PC-9 (cell line): ENCODE data around the gene IFT22. TPM values are rescaled to one million over a fixed set of nuclear protein-coding genes. Genes with fewer than 3 reads are reported as not detected.
"Not testable (repeated sequence)": the region's sequence is repeated elsewhere in the genome, so short reads cannot be mapped to it uniquely, and the experiment has no call there.

Experiments
- BruUV-seq: library from RNA; stranded (reverse); fragments of 400-500 nt; replicated peaks from 2 replicates; lab custom pipeline; 2021; lab: Mats Ljungman, UMichigan
- CTCF ChIA-PET: fragments of 300-600 bp; sonication (Branson Sonifier 250); formaldehyde crosslinking; loops from one replicate; lab custom pipeline; 2022; ENCODE audit warnings: antibody characterized with exemption; lab: Charles Lee
- POLR2A ChIA-PET: fragments of 300-600 bp; sonication (Branson Sonifier 250); formaldehyde crosslinking; loops from one replicate; lab custom pipeline; 2022; ENCODE audit warnings: antibody characterized with exemption; ENCODE audit not compliant: unreplicated experiment; lab: Charles Lee
- DNase-seq, 2 experiments: peaks; one replicate each; pipeline versions ENCODE4 v3.0.0 to v3.0.0-alpha.2; 2015 to 2022; ENCODE audit warnings: mixed read lengths in 1 of 2
- H2AFZ ChIP-seq: fragments of 200-600 bp; sonication (generic); 2 replicates; pipeline ENCODE4 v1.8.1; 2017; ENCODE audit warnings: antibody characterized with exemption
- H3F3A ChIP-seq: fragments of 200-600 bp; sonication (generic); 2 replicates; pipeline ENCODE4 v1.8.1; 2017; ENCODE audit warnings: antibody characterized with exemption, mild to moderate bottlenecking, low read depth; ENCODE audit not compliant: insufficient read depth
- H3K27ac ChIP-seq: fragments of 200-600 bp; sonication (generic); 2 replicates; pipeline ENCODE4 v1.6.1; 2016; ENCODE audit warnings: mixed run types
- H3K27me3 ChIP-seq: fragments of 200-600 bp; sonication (generic); 2 replicates; pipeline ENCODE4 v1.6.1; 2016; ENCODE audit warnings: low read depth, mixed run types; ENCODE audit not compliant: insufficient read depth
- H3K36me3 ChIP-seq: fragments of 200-600 bp; sonication (generic); 2 replicates; pipeline ENCODE4 v1.6.1; 2016; ENCODE audit warnings: low read depth, mixed run types
- H3K4me1 ChIP-seq: fragments of 200-600 bp; sonication (generic); replicated peaks from 2 replicates; pipeline ENCODE4 v1.6.1; 2016; ENCODE audit warnings: mixed run types; ENCODE audit not compliant: insufficient read depth
- H3K4me2 ChIP-seq: fragments of 200-600 bp; sonication (generic); 2 replicates; pipeline ENCODE4 v1.6.1; 2017; ENCODE audit warnings: mixed run types
- H3K4me3 ChIP-seq: fragments of 200-600 bp; sonication (generic); 2 replicates; pipeline ENCODE4 v1.6.1; 2016; ENCODE audit warnings: mixed run types
- H3K79me2 ChIP-seq: fragments of 200-600 bp; sonication (generic); 2 replicates; pipeline ENCODE4 v1.6.1; 2017; ENCODE audit warnings: low read depth, mixed run types
- H3K9me2 ChIP-seq: fragments of 200-600 bp; sonication (generic); 2 replicates; pipeline ENCODE4 v1.8.1; 2017; ENCODE audit warnings: mild to moderate bottlenecking; ENCODE audit not compliant: insufficient read depth
- H3K9me3 ChIP-seq: fragments of 200-600 bp; sonication (generic); 2 replicates; pipeline ENCODE4 v1.8.1; 2016; ENCODE audit warnings: low read depth; ENCODE audit not compliant: insufficient read depth
- H4K20me1 ChIP-seq: fragments of 200-600 bp; sonication (generic); 2 replicates; pipeline ENCODE4 v1.8.1; 2017; ENCODE audit not compliant: insufficient read depth
- CTCF ChIP-seq: fragments of 200-600 bp; sonication (generic); conservative IDR thresholded peaks from 2 replicates; pipeline ENCODE4 v1.6.1; 2017; ENCODE audit warnings: mixed run types, antibody characterized with exemption, mild to moderate bottlenecking, moderate library complexity
- EZH2 ChIP-seq: fragments of 200-600 bp; sonication (generic); IDR thresholded peaks from 2 replicates; pipeline ENCODE4 v1.8.0; 2017; ENCODE audit warnings: antibody characterized with exemption, low read depth
- intact Hi-C: fragments of 100-400 bp; cut with micrococcal nuclease; formaldehyde crosslinking; loops from one replicate; pipeline ENCODE4 v1.10.0; 2022; ENCODE audit not compliant: unreplicated experiment
- total RNA-seq: library from RNA; stranded (reverse); gene quantifications from 2 replicates; pipeline ENCODE4 v1.2.3, GENCODE V29; 2021

IFT22 gene
- total RNA-seq, 1 experiment from 2014 or later, result 53.0 TPM

GRCh38 chr7:101294832-101295121, 26.8 kb downstream of the IFT22 start:
- intact Hi-C loops, result no loop called here
- Histone ChIP-seq H3K36me3 (no peaks in the 10 kb centered on the region), H3K4me2 (no peak overlapping the region), H3K27me3 (peaks cover 10% of the 10 kb centered on the region), H4K20me1 (no peaks in the 10 kb centered on the region), H3K9me3 (no peaks in the 10 kb centered on the region), H3K9me2 (no peaks in the 10 kb centered on the region), H3K4me3 (no peak overlapping the region), H3K27ac (no peak overlapping the region), H3F3A (no peaks in the 10 kb centered on the region), H3K4me1 (no peaks in the 10 kb centered on the region), H3K79me2 (no peaks in the 10 kb centered on the region), H2AFZ (no peak overlapping the region)
- ChIA-PET POLR2A (no interaction called here), CTCF (interaction anchor here (1.0 kb wide), 1 partner anchor 213 kb away, joined by 3 read pairs; no protein-coding TSS in a partner anchor)
- no peak for TF ChIP-seq CTCF
- TF ChIP-seq EZH2, result no peak
- no TSS peak for BruUV-seq
- no peak for DNase-seq

- POLR2A ChIA-PET, result no interaction called here
- no peak overlapping the region for H3K4me2 ChIP-seq
- no peaks in the 10 kb centered on the region for H3F3A ChIP-seq
- no peak overlapping the region for H2AFZ ChIP-seq
- no peak overlapping the region for H3K27ac ChIP-seq
- BruUV-seq, result no TSS peak
- H3K79me2 ChIP-seq, result no peaks in the 10 kb centered on the region
- CTCF ChIA-PET, result no interaction called here
- no peak for DNase-seq
- H3K4me1 ChIP-seq, result no peaks in the 10 kb centered on the region
- H3K36me3 ChIP-seq, result no peaks in the 10 kb centered on the region
- H3K9me2 ChIP-seq, result no peaks in the 10 kb centered on the region
- H3K27me3 ChIP-seq, result peaks cover 10% of the 10 kb centered on the region
- intact Hi-C loops, result no loop called here
- H4K20me1 ChIP-seq, result no peaks in the 10 kb centered on the region
- H3K4me3 ChIP-seq, result no peak overlapping the region
- H3K9me3 ChIP-seq, result no peaks in the 10 kb centered on the region
- TF ChIP-seq EZH2, result no peak
- TF ChIP-seq CTCF, result no peak
Observed at GRCh38 chr7:101294039-101294831, 27.4 kb downstream of the IFT22 start.

- CTCF ChIA-PET, H3K4me2 ChIP-seq, H4K20me1 ChIP-seq, DNase-seq, BruUV-seq, H3K27ac ChIP-seq, H3K36me3 ChIP-seq, H3K4me1 ChIP-seq, H3K4me3 ChIP-seq, H3K9me3 ChIP-seq, H2AFZ ChIP-seq, H3K79me2 ChIP-seq, H3K9me2 ChIP-seq, H3F3A ChIP-seq, intact Hi-C loops, POLR2A ChIA-PET: not testable (repeated sequence)
- H3K27me3 ChIP-seq, result peaks cover 14% of the 10 kb centered on the region
Observed at GRCh38 chr7:101293069-101294021, 28.3 kb downstream of the IFT22 start.

- H3K27ac ChIP-seq, H3F3A ChIP-seq, BruUV-seq, H3K4me1 ChIP-seq, intact Hi-C loops, H3K9me2 ChIP-seq, H3K4me3 ChIP-seq, CTCF ChIA-PET, DNase-seq, H3K36me3 ChIP-seq, H2AFZ ChIP-seq, H3K79me2 ChIP-seq, H3K9me3 ChIP-seq, H3K4me2 ChIP-seq, H4K20me1 ChIP-seq, POLR2A ChIA-PET: not testable (repeated sequence)
- H3K27me3 ChIP-seq, result peaks cover 16% of the 10 kb centered on the region
Observed at GRCh38 chr7:101292566-101292965, 29.0 kb downstream of the IFT22 start.
